GM19467 (cell line): ENCODE data around the gene PNMA8A.
"Not testable (repeated sequence)": the region's sequence is repeated elsewhere in the genome, so short reads cannot be mapped to it uniquely, and the experiment has no call there.

Experiments
- ATAC-seq: cut with Tn5 transposase; IDR thresholded peaks from one replicate; pipeline ENCODE4 v1.9.1; 2021; ENCODE audit warnings: mild to moderate bottlenecking, moderate library complexity; ENCODE audit not compliant: unreplicated experiment

Gene PNMA8A

DNA sequence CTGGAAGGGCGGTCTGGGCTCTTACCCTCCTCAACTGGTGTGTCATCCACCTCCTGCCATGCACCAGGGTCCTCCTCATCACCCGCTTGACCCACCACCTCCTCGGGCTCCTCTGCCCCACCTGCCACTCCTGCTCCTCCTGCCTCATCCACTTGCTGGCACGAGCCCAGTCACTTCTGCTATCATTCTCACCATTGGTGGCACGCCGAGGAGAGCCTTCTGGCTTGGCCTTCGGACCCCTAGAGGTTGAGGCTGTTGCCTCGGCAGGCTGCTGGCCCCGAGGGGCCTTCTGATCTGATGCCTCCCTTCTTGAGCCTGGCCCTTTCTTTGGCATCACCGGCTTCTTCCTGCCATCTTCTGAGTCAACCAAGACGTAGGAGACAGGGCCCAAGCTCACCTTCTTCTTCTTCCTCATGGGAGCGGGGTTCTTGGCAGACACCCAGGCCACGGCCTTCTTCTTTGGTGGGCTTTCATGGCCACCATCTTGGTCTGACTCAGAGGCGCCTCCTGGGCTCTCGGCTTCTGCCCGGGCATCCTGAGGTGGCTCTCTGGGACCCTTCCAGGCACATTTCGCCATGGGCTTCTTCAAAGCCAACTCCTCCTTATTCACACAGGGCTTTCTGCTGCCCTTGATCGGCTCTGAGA is 1.7 kb downstream of the PNMA8A start:
- ATAC-seq: no peak

DNA sequence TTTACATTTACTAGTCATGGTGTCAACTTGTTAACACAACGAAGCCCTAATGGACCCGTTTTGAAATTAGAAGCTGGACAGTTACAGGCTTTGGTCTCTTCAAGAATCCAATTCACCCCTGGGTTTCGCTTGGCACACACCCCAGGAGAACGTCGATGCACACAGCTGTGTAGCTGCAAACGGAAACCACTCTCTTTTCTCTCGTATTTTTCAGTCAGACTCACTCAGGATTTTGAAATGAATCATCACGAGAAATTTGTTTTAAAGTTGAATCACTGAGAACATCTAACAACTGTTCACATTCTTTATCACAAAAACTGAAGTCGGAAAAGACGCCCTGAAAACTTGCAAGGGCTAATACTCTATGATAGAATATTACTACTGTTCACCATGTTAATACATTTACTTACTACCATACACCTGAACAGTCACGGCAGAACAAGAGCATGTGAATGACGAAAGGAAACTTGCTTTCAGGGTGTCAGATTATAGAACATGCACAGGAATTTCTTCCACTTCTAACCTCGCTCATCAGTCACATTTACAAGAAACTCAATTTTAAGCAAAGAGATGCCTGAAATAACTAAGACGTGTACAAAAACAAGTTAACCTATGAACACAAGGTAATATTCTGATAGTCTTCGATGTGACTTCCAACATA is 4.7 kb downstream of the PNMA8A start:
- no peak for ATAC-seq

DNA sequence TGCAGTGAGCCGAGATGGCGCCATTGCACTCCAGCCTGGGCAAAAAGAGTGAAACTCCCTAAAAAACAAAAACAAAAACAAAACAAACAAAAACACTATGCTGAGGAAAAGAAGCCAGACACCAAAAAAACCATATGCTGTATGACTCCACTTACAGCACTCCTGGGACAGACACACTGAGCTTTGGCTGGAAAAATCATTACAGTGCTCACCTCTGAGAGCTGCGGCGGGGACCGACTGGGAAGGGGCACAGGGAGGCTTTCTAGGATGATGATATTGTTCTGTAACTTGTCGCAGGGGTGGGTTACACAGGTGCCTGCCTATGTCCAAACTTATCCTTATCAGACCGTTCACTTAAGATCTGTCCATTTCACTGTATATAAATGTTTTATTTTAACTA is 7.8 kb downstream of the PNMA8A start:
- no peak for ATAC-seq

DNA sequence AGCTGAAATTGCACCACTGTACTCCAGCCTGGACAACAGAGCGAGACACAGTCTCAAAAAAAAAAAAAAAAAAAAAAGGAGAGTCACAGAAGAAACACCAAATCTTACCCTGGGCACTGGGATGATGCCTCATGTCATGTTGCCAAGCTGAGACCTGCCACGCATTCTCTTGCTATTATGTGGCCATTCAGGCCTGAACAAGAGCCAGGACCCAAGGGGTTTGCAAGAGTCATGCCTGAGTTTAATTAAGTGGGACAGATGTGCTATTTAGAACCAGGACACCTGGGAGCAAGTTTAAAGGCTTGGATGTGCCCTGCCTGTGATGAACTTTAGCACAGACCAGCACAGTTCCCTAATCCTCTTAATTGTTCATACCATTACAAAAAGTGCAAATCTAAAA is 9.8 kb downstream of the PNMA8A start:
- ATAC-seq: no peak

DNA sequence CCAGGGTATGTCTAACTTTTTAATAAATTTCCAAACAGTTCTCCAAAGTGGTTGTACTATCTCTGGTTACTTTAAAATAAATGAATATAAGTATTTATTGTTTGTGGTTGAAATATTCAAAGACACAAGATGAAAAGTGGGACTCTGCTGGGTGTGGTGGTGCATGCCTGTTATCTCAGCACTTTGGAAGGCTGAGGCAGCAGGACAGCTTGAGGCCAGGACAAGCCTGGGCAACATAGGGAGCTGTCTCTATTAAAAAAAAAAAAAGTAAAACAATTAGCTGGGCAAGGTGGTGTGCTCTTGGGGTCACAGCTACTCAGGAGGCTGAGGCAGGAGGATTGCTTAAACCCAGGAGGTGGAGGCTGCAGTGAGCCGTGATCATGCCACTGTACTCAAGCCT is 10.4 kb downstream of the PNMA8A start:
- no peak for ATAC-seq

DNA sequence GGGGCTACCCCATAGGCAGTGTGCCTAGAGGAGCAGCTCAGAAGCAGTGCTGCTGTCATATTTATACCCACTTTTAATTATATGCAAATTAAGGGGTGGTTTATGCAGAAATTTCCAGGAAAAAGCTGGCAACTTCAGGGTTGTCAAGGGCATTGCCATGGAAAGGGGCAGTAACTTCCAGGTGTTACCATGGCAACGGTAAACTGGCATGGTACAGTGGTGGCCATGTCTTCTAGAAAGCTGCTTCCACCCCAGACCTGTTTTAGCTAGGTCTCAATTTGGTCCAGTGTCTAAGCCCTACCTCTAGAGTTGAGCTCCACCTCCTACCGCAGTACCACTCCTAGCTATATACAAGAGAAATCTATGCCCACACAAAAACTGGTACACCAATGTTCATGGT is 11.3 kb downstream of the PNMA8A start:
- no peak for ATAC-seq

DNA sequence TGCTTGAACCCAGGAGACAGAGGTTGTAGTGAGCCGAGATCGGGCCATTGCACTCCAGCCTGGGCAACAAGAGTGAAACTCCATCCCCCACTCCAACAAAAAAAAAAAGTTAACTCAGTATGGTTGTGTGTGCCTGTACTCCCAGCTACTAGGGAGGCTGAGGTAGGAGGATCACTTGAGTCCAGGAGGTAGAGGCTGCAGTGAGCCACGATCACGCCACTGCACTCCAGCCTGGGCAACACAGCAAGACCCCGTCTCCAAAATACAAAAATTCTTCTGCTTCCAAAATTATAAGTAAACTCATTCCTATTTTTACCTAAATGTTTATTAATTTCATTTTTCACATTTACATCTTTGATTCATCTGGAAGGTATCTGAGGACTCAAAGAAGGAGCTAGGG is 14.4 kb downstream of the PNMA8A start:
- ATAC-seq: no peak

DNA sequence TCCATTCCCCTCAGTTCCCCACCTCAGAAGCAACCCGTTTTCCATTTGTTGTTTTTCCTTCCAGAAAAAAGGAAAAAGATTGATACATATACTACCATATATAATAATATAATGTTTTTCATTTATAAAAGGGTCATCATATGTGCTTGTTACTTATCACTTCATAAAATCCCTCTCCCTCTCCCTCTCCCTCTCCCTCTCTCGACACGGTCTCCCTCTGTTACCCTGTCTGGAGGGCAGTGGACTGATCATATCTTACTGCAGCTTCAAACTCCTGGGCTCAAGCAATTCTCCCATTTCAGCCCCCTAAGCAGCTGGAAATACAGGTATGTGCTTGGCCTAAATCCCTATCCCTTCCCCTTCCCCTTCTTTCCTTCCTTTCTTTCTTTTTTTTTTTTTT is 17.1 kb downstream of the PNMA8A start:
- no peak for ATAC-seq

DNA sequence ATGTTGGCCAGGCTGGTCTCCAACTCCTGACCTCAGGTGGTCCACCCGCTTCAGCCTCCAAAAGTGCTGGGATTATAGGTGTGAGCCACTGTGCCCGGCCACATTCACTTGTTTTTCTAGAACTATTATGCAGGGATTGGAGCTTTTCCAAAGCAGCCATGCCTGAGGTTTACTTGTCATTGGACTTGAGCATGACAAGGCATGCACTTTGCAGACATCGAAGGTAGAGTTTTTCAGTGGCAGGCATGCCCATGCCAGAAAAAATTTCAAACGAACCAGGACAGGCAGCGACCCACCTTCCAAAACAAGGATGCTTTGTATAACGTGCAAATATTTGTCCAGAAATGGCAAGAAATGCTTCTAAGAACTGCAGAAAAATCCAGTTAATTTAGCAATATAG is 17.7 kb downstream of the PNMA8A start:
- ATAC-seq: no peak

DNA sequence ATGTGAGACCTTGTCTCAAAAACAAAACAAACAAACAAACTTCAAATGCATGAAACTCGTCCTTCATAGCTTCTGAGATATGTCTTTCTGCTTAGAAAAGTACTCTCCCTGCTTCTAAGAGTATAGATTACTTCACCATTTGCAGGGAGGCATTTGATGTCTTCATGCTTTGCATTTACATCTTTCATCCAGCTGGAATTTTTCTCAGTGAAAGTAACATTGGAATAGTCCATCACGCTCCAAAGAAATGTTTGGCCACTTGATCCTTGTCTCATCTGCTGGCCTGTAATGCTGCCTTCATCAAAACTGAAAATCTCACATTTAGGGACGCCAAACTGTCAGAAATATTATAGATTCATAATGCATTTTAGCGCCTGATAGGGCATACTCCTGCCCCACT is 19.2 kb downstream of the PNMA8A start:
- ATAC-seq: no peak

DNA sequence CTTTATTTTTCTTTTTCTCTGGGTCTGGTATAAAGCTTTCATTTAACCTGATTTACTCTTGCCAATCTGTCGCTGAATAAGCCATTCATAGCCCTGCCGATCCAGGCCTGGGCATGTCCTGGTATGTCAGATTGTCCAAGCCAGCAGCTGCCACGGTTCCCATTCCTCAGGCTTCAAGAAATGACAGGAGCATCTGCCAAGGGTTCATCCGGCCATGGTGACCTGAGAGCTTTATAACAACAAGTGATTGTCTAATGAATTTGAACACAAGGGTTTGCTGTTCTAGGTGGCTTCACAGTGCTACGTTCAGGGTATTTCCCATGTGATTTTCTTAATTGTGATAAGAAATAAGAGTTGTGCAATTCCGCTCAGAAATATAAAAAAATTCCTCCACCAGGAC is 20.0 kb downstream of the PNMA8A start:
- ATAC-seq: no peak

DNA sequence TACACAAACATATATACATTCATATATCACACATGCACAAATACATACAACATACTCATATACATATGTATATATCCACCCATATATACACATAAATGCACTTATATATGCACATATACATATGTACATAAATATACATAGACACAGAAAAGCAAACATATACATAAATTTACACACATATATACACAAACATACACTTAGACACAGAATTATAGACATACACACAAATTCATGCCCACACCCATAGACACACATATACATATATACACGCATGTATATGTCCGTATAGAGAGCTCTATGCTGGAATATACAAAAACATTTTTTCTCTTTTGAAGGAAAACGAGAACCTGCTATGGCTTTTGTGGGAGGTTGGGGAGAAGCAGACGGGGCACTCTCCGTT is 20.6 kb downstream of the PNMA8A start:
- no peak for ATAC-seq

DNA sequence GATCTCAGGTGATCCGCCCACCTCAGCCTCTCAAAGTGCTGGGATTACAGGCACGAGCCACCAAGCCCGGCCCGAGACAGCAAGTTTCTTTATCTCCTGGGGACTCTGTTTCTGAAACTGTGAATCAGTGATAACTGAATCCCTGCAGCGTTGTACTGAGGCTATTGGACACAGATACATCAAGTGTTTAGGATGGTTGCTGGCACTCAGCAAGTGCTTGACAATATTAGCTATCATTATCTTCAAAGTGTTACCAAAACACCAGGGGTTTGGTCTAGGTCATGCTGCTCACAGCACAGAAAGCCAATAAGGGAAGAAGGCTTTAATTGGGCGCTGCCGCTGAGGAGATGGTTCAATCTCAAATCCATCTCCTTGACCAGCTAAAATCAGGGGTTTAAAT is 22.1 kb downstream of the PNMA8A start:
- no peak for ATAC-seq

DNA sequence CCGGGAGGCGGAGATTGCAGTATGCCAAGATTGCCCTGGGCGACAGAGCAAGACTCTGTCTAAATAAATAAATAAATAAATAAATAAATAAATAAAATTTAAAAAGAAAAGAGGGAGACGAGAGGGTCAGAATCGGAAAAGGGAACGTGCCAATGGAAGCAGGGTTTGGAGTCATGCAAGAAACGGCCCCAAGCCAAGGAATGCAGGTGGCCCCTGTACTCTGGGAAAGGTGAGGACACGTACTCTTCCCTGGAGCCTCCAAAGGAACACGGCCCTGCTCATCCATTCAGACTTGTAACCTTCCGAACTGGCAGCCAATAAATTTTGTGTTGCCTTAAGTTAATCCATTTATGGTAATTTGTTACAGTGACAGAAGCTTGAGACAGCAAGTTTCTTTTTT is 22.8 kb downstream of the PNMA8A start:
- no peak for ATAC-seq

DNA sequence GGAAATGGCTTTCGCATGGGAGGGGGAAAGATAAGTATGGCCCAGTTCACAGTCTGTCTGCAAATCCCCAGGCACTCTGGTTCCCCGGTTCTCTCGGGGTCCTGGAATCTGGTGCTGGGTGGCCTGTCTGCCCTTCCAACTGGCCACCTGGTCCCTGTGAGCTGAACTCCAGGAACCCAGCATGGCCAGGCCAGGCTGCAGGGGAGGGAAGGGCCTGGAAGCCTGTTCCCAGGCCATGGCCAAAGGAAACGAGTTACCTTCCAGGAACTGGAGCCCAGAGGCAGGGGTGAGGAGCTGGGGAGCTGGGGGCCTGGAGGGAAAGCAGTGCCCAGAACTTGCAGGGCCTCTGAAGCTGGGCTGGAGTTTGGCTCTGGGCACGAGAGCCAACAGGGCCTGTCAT is 23.5 kb downstream of the PNMA8A start:
- no peak for ATAC-seq

DNA sequence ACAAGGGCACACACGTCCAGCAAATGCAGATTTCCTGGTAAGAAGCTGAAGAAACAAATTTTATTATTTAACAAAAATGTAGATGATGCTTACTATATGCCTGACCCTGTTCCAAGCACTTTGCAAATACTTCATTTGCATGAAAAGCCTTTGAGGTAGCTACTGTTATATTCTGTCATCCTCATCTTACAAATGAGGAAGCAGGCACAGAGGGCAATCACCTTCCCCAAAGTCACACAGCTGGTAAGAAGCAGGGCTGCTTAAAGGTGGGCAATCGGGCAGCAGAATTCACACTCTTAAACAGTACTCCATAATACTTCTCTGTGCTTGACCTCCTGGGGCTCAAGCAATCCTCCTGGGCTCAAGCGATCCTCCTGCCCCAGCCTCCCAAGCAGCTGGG is 24.4 kb downstream of the PNMA8A start:
- ATAC-seq: no peak

DNA sequence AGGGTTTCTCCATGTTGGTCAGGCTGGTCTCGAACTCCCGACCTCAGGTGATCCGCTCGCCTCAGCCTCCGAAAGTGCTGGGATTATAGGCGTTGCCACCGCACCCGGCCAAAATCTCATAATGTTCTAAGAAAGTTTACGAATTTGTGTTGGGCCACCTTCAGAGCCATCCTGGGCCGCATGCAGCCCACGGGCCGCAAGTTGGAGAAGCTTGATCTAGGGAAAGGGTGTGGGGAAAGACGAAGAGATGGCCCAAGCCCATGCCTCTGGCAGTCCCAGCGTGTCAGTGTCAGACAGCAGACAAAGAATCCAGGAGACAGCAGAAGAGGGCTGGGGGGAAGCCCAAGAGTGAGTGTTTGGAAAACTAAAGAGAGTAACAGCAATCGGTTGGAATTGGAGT is 25.3 kb downstream of the PNMA8A start:
- ATAC-seq: no peak

DNA sequence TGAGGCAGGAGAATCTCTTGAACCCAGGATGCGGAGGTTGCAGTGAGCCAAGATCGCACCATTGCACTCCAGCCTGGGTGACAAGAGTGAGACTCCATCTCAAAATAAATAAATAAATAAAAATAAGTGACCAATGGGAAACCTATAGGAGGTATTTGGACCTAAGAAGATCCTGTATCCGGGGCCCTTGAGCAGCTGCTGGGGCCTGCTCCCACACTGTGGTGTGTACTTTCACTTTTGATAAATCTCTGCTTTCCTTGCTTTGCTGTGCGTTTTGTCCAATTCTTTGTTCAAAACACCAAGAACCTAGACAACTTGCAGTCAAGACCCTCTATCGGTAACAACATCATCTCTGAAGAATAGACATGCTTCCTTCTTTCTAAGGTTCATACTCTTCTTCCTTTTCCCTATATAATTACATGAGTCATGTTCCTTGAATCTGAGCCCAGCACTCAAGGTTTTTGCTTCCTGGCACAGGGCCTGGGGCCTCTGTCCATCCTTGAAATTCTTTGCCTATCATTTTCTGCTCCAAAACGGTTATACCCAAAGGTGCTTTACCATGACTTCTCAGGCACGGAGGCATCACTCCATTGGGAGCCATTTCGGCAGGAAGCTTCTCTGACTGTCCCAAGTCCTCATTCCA is 28.4 kb downstream of the PNMA8A start:
- no peak for ATAC-seq

DNA sequence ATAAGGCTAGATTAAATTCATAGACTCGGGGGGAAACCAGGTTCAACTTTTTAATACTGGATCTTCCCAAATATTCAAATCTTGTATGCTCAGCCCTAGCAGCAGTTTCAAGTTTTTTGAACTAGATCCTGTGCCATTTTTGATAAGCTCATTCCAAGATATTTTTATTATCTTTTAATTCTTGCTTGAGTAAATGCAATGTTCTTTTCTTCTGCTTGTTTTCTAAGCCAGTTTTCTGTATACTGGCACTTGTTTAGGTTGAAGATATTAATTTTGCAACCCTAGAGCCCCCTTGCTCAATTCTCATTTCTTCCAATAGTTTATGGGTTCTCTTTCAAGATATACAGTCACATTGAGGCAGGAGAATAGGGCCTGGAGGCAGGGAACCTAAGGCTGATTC is 29.5 kb downstream of the PNMA8A start:
- no peak for ATAC-seq

DNA sequence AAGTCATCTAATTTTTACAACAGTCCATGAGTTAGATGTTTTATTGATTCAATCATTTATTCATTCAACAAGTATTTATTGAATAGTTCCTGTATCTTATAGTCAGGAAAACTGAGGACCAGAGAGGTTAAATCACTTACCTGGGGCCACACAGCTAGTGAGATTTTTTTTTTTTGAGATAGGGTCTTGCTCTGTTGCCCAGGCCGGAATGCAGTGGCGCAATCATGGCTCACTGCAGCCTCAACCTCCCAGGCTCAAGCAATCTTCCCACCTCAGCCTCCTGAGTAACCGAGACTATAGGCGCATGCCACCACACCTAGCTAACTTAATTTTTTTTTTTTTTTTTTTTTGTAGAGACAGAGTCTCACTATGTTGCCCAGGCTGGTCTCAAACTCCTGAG is 35.7 kb downstream of the PNMA8A start:
- ATAC-seq: not testable (repeated sequence)

DNA sequence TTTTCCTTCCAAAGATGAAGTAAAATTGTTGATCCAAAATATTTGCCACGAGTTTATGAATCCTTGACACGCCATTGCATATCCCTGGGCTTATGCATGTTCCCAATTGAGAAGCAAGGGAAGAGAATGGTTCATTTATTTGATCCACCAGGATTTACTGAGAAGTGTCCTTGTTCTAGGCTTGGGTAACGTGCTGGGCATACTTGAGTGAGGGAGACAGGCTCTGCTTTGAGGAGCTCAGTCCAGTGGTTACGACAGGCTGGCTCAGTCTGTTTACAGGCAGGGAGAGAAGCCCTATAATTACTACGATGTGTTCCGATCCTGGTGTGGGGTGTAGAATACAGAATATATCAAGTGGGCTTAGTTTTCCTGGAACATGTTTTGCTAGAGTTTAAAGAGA is 36.4 kb downstream of the PNMA8A start:
- ATAC-seq: no peak

DNA sequence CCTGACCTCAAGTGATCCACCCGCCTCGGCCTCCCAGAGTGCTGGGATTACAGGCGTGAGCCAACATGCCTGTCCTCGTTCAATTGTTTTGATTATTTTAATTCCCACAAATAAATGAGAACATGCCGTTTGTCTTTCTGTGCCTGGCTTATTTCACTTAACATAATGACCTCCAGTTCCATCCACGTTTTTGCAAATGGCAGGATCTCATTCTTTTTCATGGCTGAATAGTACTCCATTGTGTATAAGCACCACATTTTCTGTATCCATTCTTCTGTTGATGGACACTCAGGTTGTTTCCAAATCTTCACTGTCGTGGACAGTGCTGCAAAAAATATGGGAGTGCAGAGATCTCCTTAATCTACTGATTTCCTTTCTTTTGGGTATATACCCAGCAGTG is 37.9 kb downstream of the PNMA8A start:
- ATAC-seq: not testable (repeated sequence)

DNA sequence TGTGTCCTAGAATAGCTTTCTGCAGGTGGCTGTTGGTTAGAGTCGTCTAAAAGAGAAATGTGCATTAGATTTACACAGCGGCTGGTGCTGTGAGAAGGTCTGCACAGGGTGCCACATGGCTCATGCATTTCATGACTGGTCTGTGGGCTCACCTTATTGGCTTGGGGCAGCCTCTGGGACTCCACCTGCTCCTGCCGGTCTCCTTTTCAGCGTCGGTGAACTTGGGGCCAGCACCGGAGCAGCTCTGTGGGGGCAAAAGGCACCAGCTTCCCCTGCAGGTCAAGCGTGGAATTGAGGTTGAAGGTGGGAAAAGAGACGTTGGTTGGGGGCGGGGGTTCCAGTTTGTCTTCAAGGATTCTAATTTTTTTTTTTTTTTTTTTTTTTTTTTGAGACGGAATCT is 39.5 kb downstream of the PNMA8A start:
- ATAC-seq: no peak
